Neural cell (in vitro differentiated cells): ENCODE data around the gene CRELD1.
A peak's percentile ranks its signal among the peaks of the same experiment; 100 is the strongest.

ENCODE experiments used
- EP300 ChIP-seq: fragments of 450-650 bp; conservative IDR thresholded peaks from 2 replicates; pipeline ENCODE4 v1.6.1; 2014; ENCODE audit warnings: antibody characterized with exemption, mild to moderate bottlenecking, moderate library complexity; ENCODE audit not compliant: poor library complexity, severe bottlenecking
- EZH2 ChIP-seq: fragments of 200-600, 300-800 bp; shearing (Covaris generic), sonication (generic); IDR thresholded peaks from 2 replicates; pipeline ENCODE4 v1.6.1; 2014; ENCODE audit warnings: antibody characterized with exemption, low read length, borderline replicate concordance, mild to moderate bottlenecking; ENCODE audit not compliant: insufficient read depth, poor library complexity, severe bottlenecking
- POLR2AphosphoS5 ChIP-seq: IDR thresholded peaks from 2 replicates; pipeline ENCODE4 v1.6.1; 2012
- RAD21 ChIP-seq: fragments of 450-650 bp; conservative IDR thresholded peaks from 2 replicates; pipeline ENCODE4 v1.6.1; 2014; ENCODE audit warnings: antibody characterized with exemption, mild to moderate bottlenecking, moderate library complexity
- SMC3 ChIP-seq: fragments of 450-650 bp; conservative IDR thresholded peaks from 2 replicates; pipeline ENCODE4 v1.6.1; 2014; ENCODE audit warnings: antibody characterized with exemption, mild to moderate bottlenecking, moderate library complexity; ENCODE audit not compliant: poor library complexity
- TAF1 ChIP-seq: IDR thresholded peaks from 2 replicates; pipeline ENCODE4 v1.6.1; 2012; ENCODE audit warnings: low read depth
- TF ChIP-seq, protein P1 (sequence below): IDR thresholded peaks from 2 replicates; pipeline ENCODE4 v1.6.1; 2012; ENCODE audit warnings: borderline replicate concordance
- TF ChIP-seq, protein P2 (sequence below): fragments of 450-650 bp; IDR thresholded peaks from 2 replicates; pipeline ENCODE4 v1.5.1; 2014; ENCODE audit warnings: antibody characterized with exemption, mild to moderate bottlenecking, moderate library complexity; ENCODE audit not compliant: poor library complexity, severe bottlenecking

DNA sequence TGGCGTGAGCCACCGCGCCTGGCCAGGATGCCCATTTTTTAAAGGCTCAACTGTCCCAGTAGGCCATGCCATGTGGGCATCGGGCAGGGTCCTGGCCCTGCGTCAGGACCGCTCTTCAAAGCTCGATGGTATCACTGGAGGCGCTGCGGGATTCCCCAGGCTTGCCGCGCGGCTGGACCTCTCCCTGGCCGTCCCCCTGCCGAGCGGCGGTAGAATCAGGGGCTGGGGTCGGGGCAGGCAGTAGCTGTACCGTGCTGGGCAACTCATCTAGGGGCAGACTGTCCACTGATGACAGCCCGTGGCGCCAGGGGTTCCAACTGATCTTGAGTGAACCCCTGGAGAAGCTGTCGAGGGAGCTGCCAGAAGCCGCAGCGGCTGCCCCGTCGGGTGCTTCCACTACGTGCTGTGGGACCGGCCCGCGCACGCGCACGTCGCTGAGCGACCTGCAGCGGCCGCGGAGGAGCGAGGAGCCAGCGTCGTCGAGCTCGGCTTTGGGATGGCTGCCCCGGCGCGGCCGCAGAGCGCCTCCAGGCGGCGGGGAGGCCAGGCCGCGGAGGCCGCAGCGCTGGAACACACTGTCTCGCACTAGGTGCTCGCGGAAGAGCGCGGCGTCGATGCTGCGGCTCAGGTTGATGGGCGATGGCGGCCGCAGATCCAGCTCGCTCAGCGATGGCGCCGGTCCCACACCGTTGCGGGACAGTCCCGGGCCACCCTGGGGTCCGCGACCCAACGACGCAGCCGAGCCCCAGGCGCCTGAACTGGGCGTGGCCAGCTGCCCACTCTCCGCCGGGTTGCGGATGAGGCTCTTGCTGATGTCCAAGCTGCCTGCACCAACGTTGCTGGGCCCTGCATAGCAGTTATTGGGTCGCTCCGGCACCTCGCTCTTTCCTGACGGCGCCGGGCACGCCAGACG lies 12.7 kb downstream of the CRELD1 start:
- TF ChIP-seq, protein P1, sequence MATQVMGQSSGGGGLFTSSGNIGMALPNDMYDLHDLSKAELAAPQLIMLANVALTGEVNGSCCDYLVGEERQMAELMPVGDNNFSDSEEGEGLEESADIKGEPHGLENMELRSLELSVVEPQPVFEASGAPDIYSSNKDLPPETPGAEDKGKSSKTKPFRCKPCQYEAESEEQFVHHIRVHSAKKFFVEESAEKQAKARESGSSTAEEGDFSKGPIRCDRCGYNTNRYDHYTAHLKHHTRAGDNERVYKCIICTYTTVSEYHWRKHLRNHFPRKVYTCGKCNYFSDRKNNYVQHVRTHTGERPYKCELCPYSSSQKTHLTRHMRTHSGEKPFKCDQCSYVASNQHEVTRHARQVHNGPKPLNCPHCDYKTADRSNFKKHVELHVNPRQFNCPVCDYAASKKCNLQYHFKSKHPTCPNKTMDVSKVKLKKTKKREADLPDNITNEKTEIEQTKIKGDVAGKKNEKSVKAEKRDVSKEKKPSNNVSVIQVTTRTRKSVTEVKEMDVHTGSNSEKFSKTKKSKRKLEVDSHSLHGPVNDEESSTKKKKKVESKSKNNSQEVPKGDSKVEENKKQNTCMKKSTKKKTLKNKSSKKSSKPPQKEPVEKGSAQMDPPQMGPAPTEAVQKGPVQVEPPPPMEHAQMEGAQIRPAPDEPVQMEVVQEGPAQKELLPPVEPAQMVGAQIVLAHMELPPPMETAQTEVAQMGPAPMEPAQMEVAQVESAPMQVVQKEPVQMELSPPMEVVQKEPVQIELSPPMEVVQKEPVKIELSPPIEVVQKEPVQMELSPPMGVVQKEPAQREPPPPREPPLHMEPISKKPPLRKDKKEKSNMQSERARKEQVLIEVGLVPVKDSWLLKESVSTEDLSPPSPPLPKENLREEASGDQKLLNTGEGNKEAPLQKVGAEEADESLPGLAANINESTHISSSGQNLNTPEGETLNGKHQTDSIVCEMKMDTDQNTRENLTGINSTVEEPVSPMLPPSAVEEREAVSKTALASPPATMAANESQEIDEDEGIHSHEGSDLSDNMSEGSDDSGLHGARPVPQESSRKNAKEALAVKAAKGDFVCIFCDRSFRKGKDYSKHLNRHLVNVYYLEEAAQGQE: no peak
- TF ChIP-seq, protein P2, sequence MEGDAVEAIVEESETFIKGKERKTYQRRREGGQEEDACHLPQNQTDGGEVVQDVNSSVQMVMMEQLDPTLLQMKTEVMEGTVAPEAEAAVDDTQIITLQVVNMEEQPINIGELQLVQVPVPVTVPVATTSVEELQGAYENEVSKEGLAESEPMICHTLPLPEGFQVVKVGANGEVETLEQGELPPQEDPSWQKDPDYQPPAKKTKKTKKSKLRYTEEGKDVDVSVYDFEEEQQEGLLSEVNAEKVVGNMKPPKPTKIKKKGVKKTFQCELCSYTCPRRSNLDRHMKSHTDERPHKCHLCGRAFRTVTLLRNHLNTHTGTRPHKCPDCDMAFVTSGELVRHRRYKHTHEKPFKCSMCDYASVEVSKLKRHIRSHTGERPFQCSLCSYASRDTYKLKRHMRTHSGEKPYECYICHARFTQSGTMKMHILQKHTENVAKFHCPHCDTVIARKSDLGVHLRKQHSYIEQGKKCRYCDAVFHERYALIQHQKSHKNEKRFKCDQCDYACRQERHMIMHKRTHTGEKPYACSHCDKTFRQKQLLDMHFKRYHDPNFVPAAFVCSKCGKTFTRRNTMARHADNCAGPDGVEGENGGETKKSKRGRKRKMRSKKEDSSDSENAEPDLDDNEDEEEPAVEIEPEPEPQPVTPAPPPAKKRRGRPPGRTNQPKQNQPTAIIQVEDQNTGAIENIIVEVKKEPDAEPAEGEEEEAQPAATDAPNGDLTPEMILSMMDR: peak; percentile 61
- TF ChIP-seq SMC3 (no peak), POLR2AphosphoS5 (no peak), EZH2 (no peak), RAD21 (peak; percentile 47), EP300 (no peak), TAF1 (no peak)
